Measurements from ENCODE around the gene TMEM100. TPM values are rescaled to one million over a fixed set of nuclear protein-coding genes. Genes with fewer than 3 reads are reported as not detected.

The TMEM100 gene
- total RNA-seq: 0.80 TPM in 1 of 2 replicates, not detected in the other

GRCh38 chr17:55722742-55723487 lies at the start of gene TMEM100:
TMEM100 (minus strand) TSS chr17:55722864; CDS start chr17:55721070, 1,794 bp downstream.

GRCh38 chr17:55750750-55751657 lies 28.3 kb upstream of the TMEM100 start, which contains the start of gene PCTP:
PCTP (plus strand) TSS chr17:55751051; CDS start chr17:55751104, 53 bp downstream.

Other genes with a start within 250 kb of the TMEM100 start
- gene SMIM36, start 211.4 kb downstream of the TMEM100 start, total RNA-seq: not detected in 2 replicates
- gene PCTP, start 28.2 kb upstream of the TMEM100 start, total RNA-seq: 25.3 and 25.8 TPM in 2 replicates